Neural crest cell (in vitro differentiated cells): ENCODE measurements around the gene LIMCH1. TPM values are rescaled to one million over a fixed set of nuclear protein-coding genes. Genes with fewer than 3 reads are reported as not detected.

Experiments used
- DNase-seq: peaks from one replicate; pipeline ENCODE4 v3.0.0; 2021; ENCODE audit warnings: low read depth, mixed read lengths, low spot score
- H3K27ac Mint-ChIP-seq: one replicate; pipeline ENCODE4 v1.8.0; 2021; ENCODE audit warnings: mild to moderate bottlenecking, mixed read lengths; ENCODE audit not compliant: unreplicated experiment
- H3K27me3 Mint-ChIP-seq: 2 replicates; pipeline ENCODE4 v1.8.0; 2021; ENCODE audit warnings: low read depth, mild to moderate bottlenecking, mixed read lengths
- H3K36me3 Mint-ChIP-seq: 2 replicates; pipeline ENCODE4 v1.8.0; 2021; ENCODE audit warnings: low read depth, mild to moderate bottlenecking, mixed read lengths
- H3K4me1 Mint-ChIP-seq: 2 replicates; pipeline ENCODE4 v1.8.0; 2021; ENCODE audit warnings: mixed read lengths
- H3K4me3 Mint-ChIP-seq: one replicate; pipeline ENCODE4 v1.8.0; 2021; ENCODE audit warnings: mild to moderate bottlenecking, mixed read lengths
- H3K9me3 Mint-ChIP-seq: 2 replicates; pipeline ENCODE4 v1.8.0; 2021; ENCODE audit warnings: mixed read lengths
- total RNA-seq: library from RNA; stranded (reverse); gene quantifications from 2 replicates; pipeline ENCODE4 v1.2.1, GENCODE V29; 2021
- TF ChIP-seq, protein P1 (sequence below): fragments of 200-600 bp; sonication (generic); conservative IDR thresholded peaks from 2 replicates; pipeline ENCODE4 v1.5.0; 2021; ENCODE audit warnings: antibody characterized with exemption, mild to moderate bottlenecking

The LIMCH1 gene
- total RNA-seq, 1 donor from 2014 or later: 17.3 TPM

DNA sequence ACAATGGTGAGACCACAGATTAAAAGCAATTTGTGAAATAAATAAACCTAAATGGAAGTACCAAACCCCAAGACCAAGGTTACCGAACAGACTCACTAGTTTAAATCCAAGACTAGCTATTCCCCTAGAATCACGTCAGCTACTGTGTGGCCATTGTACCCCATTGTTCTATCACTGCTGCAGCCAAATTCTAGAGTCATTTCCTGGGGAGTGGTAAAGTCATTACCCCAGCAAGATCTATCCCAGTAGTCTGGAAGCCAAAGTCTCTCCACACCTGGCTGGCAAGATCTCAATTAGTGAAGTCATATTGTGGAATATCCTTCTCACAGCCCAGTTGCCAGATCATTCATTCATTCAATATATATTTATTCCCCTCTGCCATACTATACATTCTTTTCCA, 143.1 kb downstream of the LIMCH1 start:
- Mint-ChIP-seq H3K4me3 (no peak overlapping the region), H3K4me1 (peaks cover 19% of the 10 kb centered on the region), H3K9me3 (no peaks in the 10 kb centered on the region), H3K27me3 (no peaks in the 10 kb centered on the region), H3K36me3 (no peaks in the 10 kb centered on the region), H3K27ac (no peak overlapping the region)
- no peak for DNase-seq
- TF ChIP-seq, protein P1, sequence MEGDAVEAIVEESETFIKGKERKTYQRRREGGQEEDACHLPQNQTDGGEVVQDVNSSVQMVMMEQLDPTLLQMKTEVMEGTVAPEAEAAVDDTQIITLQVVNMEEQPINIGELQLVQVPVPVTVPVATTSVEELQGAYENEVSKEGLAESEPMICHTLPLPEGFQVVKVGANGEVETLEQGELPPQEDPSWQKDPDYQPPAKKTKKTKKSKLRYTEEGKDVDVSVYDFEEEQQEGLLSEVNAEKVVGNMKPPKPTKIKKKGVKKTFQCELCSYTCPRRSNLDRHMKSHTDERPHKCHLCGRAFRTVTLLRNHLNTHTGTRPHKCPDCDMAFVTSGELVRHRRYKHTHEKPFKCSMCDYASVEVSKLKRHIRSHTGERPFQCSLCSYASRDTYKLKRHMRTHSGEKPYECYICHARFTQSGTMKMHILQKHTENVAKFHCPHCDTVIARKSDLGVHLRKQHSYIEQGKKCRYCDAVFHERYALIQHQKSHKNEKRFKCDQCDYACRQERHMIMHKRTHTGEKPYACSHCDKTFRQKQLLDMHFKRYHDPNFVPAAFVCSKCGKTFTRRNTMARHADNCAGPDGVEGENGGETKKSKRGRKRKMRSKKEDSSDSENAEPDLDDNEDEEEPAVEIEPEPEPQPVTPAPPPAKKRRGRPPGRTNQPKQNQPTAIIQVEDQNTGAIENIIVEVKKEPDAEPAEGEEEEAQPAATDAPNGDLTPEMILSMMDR: no peak

DNA sequence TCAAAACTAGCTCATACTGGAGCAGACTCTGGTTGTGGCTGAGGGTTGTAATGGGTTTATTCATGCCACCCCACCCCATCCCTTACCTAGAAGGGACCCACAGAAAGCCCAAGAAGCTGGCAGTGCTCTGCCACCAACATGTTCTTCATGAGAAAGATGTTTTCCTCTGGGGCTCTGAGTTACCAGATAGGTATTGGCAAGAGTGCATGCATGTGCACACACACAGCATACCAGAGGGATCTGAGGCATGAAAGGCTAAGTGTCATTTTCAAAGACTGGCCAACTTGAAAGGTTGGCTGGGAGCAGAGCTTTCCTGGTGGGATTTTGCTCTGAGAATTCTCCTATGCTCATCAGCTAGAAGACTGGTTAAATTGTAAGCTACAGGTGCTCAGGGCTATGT, 145.4 kb downstream of the LIMCH1 start:
- Mint-ChIP-seq H3K4me1 (peaks cover 15% of the 10 kb centered on the region), H3K4me3 (no peak overlapping the region), H3K9me3 (no peaks in the 10 kb centered on the region), H3K27ac (no peak overlapping the region), H3K27me3 (no peaks in the 10 kb centered on the region), H3K36me3 (peaks cover under 1% of the 10 kb centered on the region)
- TF ChIP-seq, protein P1: no peak
- no peak for DNase-seq

DNA sequence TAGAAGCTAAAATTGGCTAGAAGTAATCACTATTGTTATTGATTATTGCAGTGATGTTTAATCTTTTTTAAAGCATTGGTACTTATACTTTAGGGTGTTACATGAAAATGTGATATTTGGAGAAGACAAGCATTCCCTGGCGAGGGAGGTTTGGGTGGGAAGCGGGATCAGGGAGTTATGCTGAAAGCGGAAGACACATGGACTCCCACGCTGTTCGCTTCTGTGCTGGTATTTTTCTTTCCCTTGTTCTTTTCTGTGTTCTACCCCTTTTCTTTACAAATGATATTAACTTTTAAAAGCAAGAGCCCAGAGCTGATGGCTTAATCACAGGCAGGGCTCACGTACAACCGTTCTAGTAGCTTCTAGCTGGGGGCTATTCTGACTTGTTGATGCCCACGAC, 148.9 kb downstream of the LIMCH1 start:
- TF ChIP-seq, protein P1: no peak
- no peaks in the 10 kb centered on the region for H3K9me3 Mint-ChIP-seq
- H3K4me3 Mint-ChIP-seq: no peak overlapping the region
- no peak for DNase-seq
- no peaks in the 10 kb centered on the region for H3K4me1 Mint-ChIP-seq
- H3K27me3 Mint-ChIP-seq: no peaks in the 10 kb centered on the region
- H3K27ac Mint-ChIP-seq: no peak overlapping the region
- peaks cover 3% of the 10 kb centered on the region for H3K36me3 Mint-ChIP-seq

DNA sequence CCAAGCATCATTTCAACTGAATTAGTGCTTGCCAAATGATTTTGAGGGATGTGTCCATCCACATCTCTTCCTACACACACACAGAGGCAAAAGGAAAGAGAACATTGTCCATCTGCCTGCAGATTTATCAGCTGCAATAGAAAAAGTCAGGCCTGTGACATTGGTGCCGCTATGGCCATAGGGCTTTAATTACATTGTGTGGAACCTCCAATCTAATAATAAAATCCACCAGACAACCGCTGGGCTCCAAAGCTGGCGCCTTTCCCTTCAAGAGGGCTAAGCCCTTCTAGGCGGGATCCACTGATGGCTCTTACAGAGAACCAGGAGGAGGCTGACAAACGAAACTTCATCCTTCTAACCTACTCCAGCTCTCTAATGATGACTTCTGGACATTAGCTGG, 150.0 kb downstream of the LIMCH1 start:
- TF ChIP-seq, protein P1: no peak
- no peak for DNase-seq
- H3K4me3 Mint-ChIP-seq: no peak overlapping the region
- no peaks in the 10 kb centered on the region for H3K27me3 Mint-ChIP-seq
- no peak overlapping the region for H3K27ac Mint-ChIP-seq
- peaks cover 3% of the 10 kb centered on the region for H3K36me3 Mint-ChIP-seq
- H3K9me3 Mint-ChIP-seq: no peaks in the 10 kb centered on the region
- peaks cover 2% of the 10 kb centered on the region for H3K4me1 Mint-ChIP-seq

DNA sequence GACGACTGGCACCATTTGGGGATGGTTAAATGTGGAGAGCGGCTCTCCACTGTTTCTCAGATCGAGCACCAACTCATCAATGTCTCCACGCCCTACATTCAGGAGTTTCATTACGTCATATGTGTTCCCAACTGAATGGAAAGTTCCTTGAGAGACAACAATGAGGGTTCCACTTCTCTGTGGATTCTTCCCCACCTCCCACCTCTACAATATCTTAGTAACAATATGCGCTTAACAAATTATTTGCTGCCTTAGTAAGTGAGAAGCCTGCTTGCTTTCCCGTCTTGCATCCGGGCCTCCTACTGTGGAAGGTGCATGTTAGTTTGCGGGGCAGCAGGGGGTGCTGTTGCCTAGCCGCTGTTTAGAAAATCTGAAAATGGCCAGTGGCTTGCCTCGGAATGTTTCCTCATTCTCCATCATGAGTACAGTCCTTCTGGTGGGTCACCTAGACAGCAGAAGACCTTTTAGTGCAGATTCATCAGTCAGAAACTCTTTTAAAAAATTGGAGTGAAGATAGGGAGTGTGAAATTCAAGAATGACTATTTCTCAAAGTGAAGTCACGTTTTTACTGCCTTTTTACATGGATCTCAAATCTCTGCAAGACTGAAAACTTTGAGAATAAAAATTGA, 154.9 kb downstream of the LIMCH1 start:
- H3K27ac Mint-ChIP-seq: no peak overlapping the region
- peak; percentile 58 for DNase-seq
- no peak overlapping the region for H3K4me3 Mint-ChIP-seq

More for the DNA sequence above, 154.9 kb downstream of the LIMCH1 start:
- TF ChIP-seq, protein P1: peak; percentile 93
- Mint-ChIP-seq H3K4me1 (peaks cover 7% of the 10 kb centered on the region), H3K9me3 (no peaks in the 10 kb centered on the region), H3K36me3 (peaks cover 3% of the 10 kb centered on the region), H3K27me3 (peaks cover 9% of the 10 kb centered on the region)
